HEK293 (cell line): ENCODE results near the gene TMEM88.

Experiments
- EGR2 ChIP-seq: fragments of 450-650 bp; formaldehyde crosslinking; IDR thresholded peaks from 2 replicates; pipeline ENCODE4 v1.5.1; 2016; ENCODE audit warnings: low read depth, missing biosample characterization, missing genetic modification characterization
- GLI2 ChIP-seq: fragments of 450-650 bp; formaldehyde crosslinking; IDR thresholded peaks from 2 replicates; pipeline ENCODE4; 2017; ENCODE audit warnings: missing biosample characterization, missing genetic modification characterization, low read depth, borderline replicate concordance
- GLIS1 ChIP-seq: fragments of 450-650 bp; formaldehyde crosslinking; IDR thresholded peaks from 2 replicates; pipeline ENCODE4 v1.5.1; 2016; ENCODE audit warnings: missing biosample characterization, missing genetic modification characterization
- KLF1 ChIP-seq: fragments of 450-650 bp; formaldehyde crosslinking; IDR thresholded peaks from 2 replicates; pipeline ENCODE4 v1.5.1; 2016; ENCODE audit warnings: missing biosample characterization, missing genetic modification characterization
- KLF16 ChIP-seq: fragments of 450-650 bp; formaldehyde crosslinking; IDR thresholded peaks from 2 replicates; pipeline ENCODE4 v1.5.1; 2017; ENCODE audit warnings: missing biosample characterization, missing genetic modification characterization
- KLF7 ChIP-seq: fragments of 450-650 bp; formaldehyde crosslinking; IDR thresholded peaks from 2 replicates; pipeline ENCODE4 v1.5.1; 2016; ENCODE audit warnings: missing biosample characterization, missing genetic modification characterization, borderline replicate concordance
- REST ChIP-seq: fragments of 450-650 bp; formaldehyde crosslinking; IDR thresholded peaks from 2 replicates; pipeline ENCODE4 v1.5.1; 2016; ENCODE audit warnings: missing biosample characterization, missing genetic modification characterization
- TCF7L2 ChIP-seq: IDR thresholded peaks from 2 replicates; pipeline ENCODE4 v1.6.1; 2011; ENCODE audit warnings: low read depth, mild to moderate bottlenecking, inconsistent platforms, low read length, moderate library complexity, borderline replicate concordance
- ZBTB26 ChIP-seq: fragments of 450-650 bp; formaldehyde crosslinking; optimal IDR thresholded peaks from 2 replicates; pipeline ENCODE3; 2016; ENCODE audit warnings: missing biosample characterization, mild to moderate bottlenecking, missing genetic modification characterization
- ZBTB44 ChIP-seq: fragments of 450-650 bp; IDR thresholded peaks from 2 replicates; pipeline ENCODE4 v1.5.1; 2018; ENCODE audit warnings: missing biosample characterization, mild to moderate bottlenecking, missing genetic modification characterization
- ZBTB7A ChIP-seq: fragments of 450-650 bp; formaldehyde crosslinking; IDR thresholded peaks from 2 replicates; pipeline ENCODE4 v1.5.1; 2016; ENCODE audit warnings: low read depth, missing biosample characterization, missing genetic modification characterization
- ZBTB8A ChIP-seq: fragments of 450-650 bp; formaldehyde crosslinking; IDR thresholded peaks from 2 replicates; pipeline ENCODE4 v1.5.1; 2016; ENCODE audit warnings: missing biosample characterization, missing genetic modification characterization
- ZEB2 ChIP-seq: fragments of 450-650 bp; formaldehyde crosslinking; IDR thresholded peaks from 2 replicates; pipeline ENCODE4 v1.5.1; 2016; ENCODE audit warnings: missing biosample characterization, missing genetic modification characterization
- ZFHX2 ChIP-seq: fragments of 450-650 bp; formaldehyde crosslinking; conservative IDR thresholded peaks from 2 replicates; pipeline ENCODE4 v1.5.1; 2016; ENCODE audit warnings: missing biosample characterization, missing genetic modification characterization
- ZNF138 ChIP-seq: fragments of 450-650 bp; formaldehyde crosslinking; IDR thresholded peaks from 2 replicates; pipeline ENCODE4 v1.5.1; 2016; ENCODE audit warnings: missing biosample characterization, missing genetic modification characterization, borderline replicate concordance
- ZNF146 ChIP-seq: fragments of 450-650 bp; formaldehyde crosslinking; IDR thresholded peaks from 2 replicates; pipeline ENCODE4 v1.5.1; 2016; ENCODE audit warnings: missing biosample characterization, missing genetic modification characterization
- ZNF148 ChIP-seq: fragments of 450-650 bp; formaldehyde crosslinking; IDR thresholded peaks from 2 replicates; pipeline ENCODE4 v1.5.0; 2017; ENCODE audit warnings: missing biosample characterization, missing genetic modification characterization, borderline replicate concordance
- ZNF19 ChIP-seq: fragments of 450-650 bp; formaldehyde crosslinking; IDR thresholded peaks from 2 replicates; pipeline ENCODE4; 2016; ENCODE audit warnings: missing biosample characterization, missing genetic modification characterization, low read depth
- ZNF239 ChIP-seq: fragments of 450-650 bp; formaldehyde crosslinking; IDR thresholded peaks from 2 replicates; pipeline ENCODE4 v1.5.1; 2016; ENCODE audit warnings: missing biosample characterization, missing genetic modification characterization
- ZNF274 ChIP-seq, 2 experiments: fragments of 200-500 bp in 1 of 2; fragments of 450-650 bp in 1 of 2; sonication (Bioruptor generic) in 1 of 2; formaldehyde crosslinking in 1 of 2; IDR thresholded peaks; 2 replicates each; pipeline versions ENCODE4 v1.5.1 to v1.6.1; 2014 to 2016; ENCODE audit warnings: borderline replicate concordance in 1 of 2, inconsistent platforms in 1 of 2, low read length in 1 of 2, missing biosample characterization in 1 of 2, missing genetic modification characterization in 1 of 2
- ZNF48 ChIP-seq: fragments of 450-650 bp; formaldehyde crosslinking; IDR thresholded peaks from 2 replicates; pipeline ENCODE4 v1.5.1; 2016; ENCODE audit warnings: missing biosample characterization, missing genetic modification characterization
- ZNF555 ChIP-seq: fragments of 450-650 bp; formaldehyde crosslinking; conservative IDR thresholded peaks from 2 replicates; pipeline ENCODE4 v1.5.1; 2017; ENCODE audit warnings: missing biosample characterization, mild to moderate bottlenecking, missing genetic modification characterization, inconsistent platforms
- ZNF624 ChIP-seq: fragments of 450-650 bp; formaldehyde crosslinking; IDR thresholded peaks from 2 replicates; pipeline ENCODE4 v1.5.1; 2017; ENCODE audit warnings: missing biosample characterization, missing genetic modification characterization
- ZNF664 ChIP-seq: fragments of 450-650 bp; formaldehyde crosslinking; IDR thresholded peaks from 2 replicates; pipeline ENCODE4 v1.5.1; 2016; ENCODE audit warnings: missing biosample characterization, missing genetic modification characterization
- ZNF677 ChIP-seq: fragments of 450-650 bp; IDR thresholded peaks from 2 replicates; pipeline ENCODE4 v1.5.0; 2018; ENCODE audit warnings: missing biosample characterization, mild to moderate bottlenecking, missing genetic modification characterization, moderate library complexity
- ZNF747 ChIP-seq: fragments of 450-650 bp; formaldehyde crosslinking; IDR thresholded peaks from 2 replicates; pipeline ENCODE4 v1.5.1; 2016; ENCODE audit warnings: missing biosample characterization, missing genetic modification characterization
- ZNF768 ChIP-seq: fragments of 450-650 bp; formaldehyde crosslinking; IDR thresholded peaks from 2 replicates; pipeline ENCODE4 v1.5.1; 2018; ENCODE audit warnings: missing biosample characterization, mild to moderate bottlenecking, missing genetic modification characterization
- ZNF777 ChIP-seq: fragments of 450-650 bp; formaldehyde crosslinking; IDR thresholded peaks from 2 replicates; pipeline ENCODE4 v1.5.1; 2017; ENCODE audit warnings: missing biosample characterization, missing genetic modification characterization, borderline replicate concordance
- ZNF792 ChIP-seq: fragments of 450-650 bp; formaldehyde crosslinking; IDR thresholded peaks from 2 replicates; pipeline ENCODE4 v1.5.1; 2016; ENCODE audit warnings: missing biosample characterization, missing genetic modification characterization
- ZNF843 ChIP-seq: fragments of 450-650 bp; formaldehyde crosslinking; IDR thresholded peaks from 2 replicates; pipeline ENCODE4 v1.5.1; 2016; ENCODE audit warnings: missing biosample characterization, missing genetic modification characterization

Gene TMEM88

GRCh38 chr17:7886227-7887037 is 31.6 kb downstream of the TMEM88 start (continued):
- TF ChIP-seq KLF1 (tag by site-specific recombination) (no peak), ZNF148 (tag by site-specific recombination) (no peak), ZNF138 (no peak), ZNF239 (tag by site-specific recombination) (no peak), ZNF677 (tag by site-specific recombination) (no peak), EGR2 (tag by site-specific recombination) (no peak), ZEB2 (tag by site-specific recombination) (no peak), KLF16 (no peak), ZBTB8A (peak; percentile 35; the same call in 1 of the 2 replicates), ZNF768 (tag by site-specific recombination) (no peak), ZNF747 (tag by site-specific recombination) (no peak), ZBTB26 (no peak), ZNF274 (IDR thresholded peaks at IDR 0.05; ENCODE audit: low read length) (no peak), ZNF274 (tag by site-specific recombination; IDR thresholded peaks at IDR 0.05; ENCODE audit: borderline replicate concordance) (no peak), ZNF664 (tag by site-specific recombination) (no peak), ZNF624 (tag by site-specific recombination) (no peak), ZNF792 (no peak), TCF7L2 (no peak), ZNF48 (tag by site-specific recombination) (no peak), ZNF843 (tag by site-specific recombination) (no peak), REST (tag by site-specific recombination) (no peak), ZBTB44 (peak; percentile 69; the same call in 1 of the 2 replicates), GLIS1 (tag by site-specific recombination) (peak; percentile 80), ZBTB7A (tag by site-specific recombination) (no peak), KLF7 (tag by site-specific recombination) (no peak), ZNF146 (tag by site-specific recombination) (no peak), ZFHX2 (no peak), GLI2 (tag by site-specific recombination) (no peak), ZNF19 (no peak), ZNF555 (tag by site-specific recombination) (no peak), ZNF777 (tag by site-specific recombination) (no peak)
